IMR-90 (cell line): ENCODE measurements around the gene YES1. TPM values are rescaled to one million over a fixed set of nuclear protein-coding genes. Genes with fewer than 3 reads are reported as not detected.

Source experiments
- ATAC-seq: fragments of 200-7000 bp; cut with Tn5 transposase; 2 replicates; pipeline ENCODE4 v1.9.1; 2020; ENCODE audit warnings: low read depth, mild to moderate bottlenecking, moderate library complexity
- BruUV-seq: library from RNA; stranded (reverse); fragments of 400-500 nt; replicated peaks from 2 replicates; lab custom pipeline; 2021; lab: Mats Ljungman, UMichigan
- CTCF ChIA-PET: fragments of 300-600 bp; formaldehyde crosslinking; extraction: SDS; loops from one replicate; lab custom pipeline; 2021; ENCODE audit warnings: antibody characterized with exemption; lab: Yijun Ruan, JAX
- POLR2A ChIA-PET: fragments of 300-600 bp; sonication (Branson Sonifier 250); formaldehyde crosslinking; loops from one replicate; lab custom pipeline; 2022; ENCODE audit warnings: antibody characterized with exemption; ENCODE audit not compliant: unreplicated experiment; lab: Charles Lee
- DNase-seq: peaks from one replicate; pipeline ENCODE4 v3.0.0; 2013
- H2AFZ ChIP-seq: replicated peaks from 2 replicates; pipeline ENCODE3; 2013; ENCODE audit warnings: low read length, mild to moderate bottlenecking; ENCODE audit not compliant: poor library complexity
- H2AK5ac ChIP-seq: 2 replicates; pipeline ENCODE4 v1.6.1; 2013; ENCODE audit warnings: low read depth, low read length, inconsistent platforms
- H2AK9ac ChIP-seq: replicated peaks from 2 replicates; pipeline ENCODE3; 2013; ENCODE audit warnings: mild to moderate bottlenecking, low read depth, low read length, moderate library complexity; ENCODE audit not compliant: poor library complexity
- H2BK120ac ChIP-seq: 2 replicates; pipeline ENCODE4 v1.6.1; 2013; ENCODE audit warnings: low read depth, low read length, inconsistent platforms
- H2BK15ac ChIP-seq: 3 replicates; pipeline ENCODE4 v1.6.1; 2013; ENCODE audit warnings: low read depth, low read length, inconsistent platforms
- H2BK20ac ChIP-seq: 2 replicates; pipeline ENCODE4 v1.6.1; 2013; ENCODE audit warnings: low read depth, mild to moderate bottlenecking, inconsistent platforms, low read length, moderate library complexity
- H2BK5ac ChIP-seq: 2 replicates; pipeline ENCODE4 v1.6.1; 2013; ENCODE audit warnings: mild to moderate bottlenecking, low read depth, low read length, inconsistent platforms; ENCODE audit not compliant: poor library complexity, severe bottlenecking
- H3K14ac ChIP-seq: replicated peaks from 2 replicates; pipeline ENCODE4 v1.6.1; 2013; ENCODE audit warnings: low read depth, low read length, inconsistent platforms
- H3K18ac ChIP-seq: 2 replicates; pipeline ENCODE4 v1.6.1; 2013; ENCODE audit warnings: low read depth, low read length, control low read depth
- H3K23ac ChIP-seq: 2 replicates; pipeline ENCODE4 v1.6.1; 2013; ENCODE audit warnings: low read depth, low read length, inconsistent platforms
- H3K27ac ChIP-seq: 2 replicates; pipeline ENCODE4 v1.5.1; 2013; ENCODE audit warnings: mild to moderate bottlenecking, control low read depth, low read length; ENCODE audit not compliant: insufficient read depth
- H3K27me3 ChIP-seq: 2 replicates; pipeline ENCODE4 v1.6.1; 2013; ENCODE audit warnings: low read length; ENCODE audit not compliant: control insufficient read depth, insufficient read depth
- H3K36me3 ChIP-seq: 2 replicates; pipeline ENCODE4 v1.6.1; 2013; ENCODE audit warnings: low read length, mixed read lengths; ENCODE audit not compliant: control insufficient read depth, insufficient read depth
- H3K4ac ChIP-seq: 2 replicates; pipeline ENCODE4 v1.6.1; 2013; ENCODE audit warnings: low read depth, low read length, inconsistent platforms
- H3K4me1 ChIP-seq: 2 replicates; pipeline ENCODE4 v1.6.1; 2013; ENCODE audit warnings: low read length, mixed read lengths; ENCODE audit not compliant: control insufficient read depth, insufficient read depth
- H3K4me2 ChIP-seq: 2 replicates; pipeline ENCODE4 v1.6.1; 2013; ENCODE audit warnings: low read depth, mild to moderate bottlenecking, control low read depth, low read length, moderate library complexity
- H3K4me3 ChIP-seq: 2 replicates; pipeline ENCODE4 v1.5.1; 2013; ENCODE audit warnings: low read depth, mild to moderate bottlenecking, control low read depth, low read length, moderate library complexity; ENCODE audit not compliant: insufficient read depth
- H3K56ac ChIP-seq: 2 replicates; pipeline ENCODE4 v1.6.1; 2013; ENCODE audit warnings: low read length, inconsistent platforms; ENCODE audit not compliant: insufficient read depth; ENCODE audit errors: extremely low read depth
- H3K79me1 ChIP-seq, 2 experiments: 2 replicates each; pipeline ENCODE4 v1.6.1; 2013; ENCODE audit warnings: low read length in 2 of 2, inconsistent platforms in 1 of 2, low read depth in 1 of 2
- H3K9ac ChIP-seq: 2 replicates; pipeline ENCODE4 v1.6.1; 2013; ENCODE audit warnings: low read depth, low read length, control low read depth
- H3K9me1 ChIP-seq: 2 replicates; pipeline ENCODE4 v1.6.1; 2013; ENCODE audit warnings: low read length, inconsistent platforms; ENCODE audit not compliant: insufficient read depth
- H3K9me3 ChIP-seq: 2 replicates; pipeline ENCODE4 v1.6.1; 2013; ENCODE audit warnings: low read length; ENCODE audit not compliant: control insufficient read depth, insufficient read depth
- H4K20me1 ChIP-seq: 2 replicates; pipeline ENCODE4 v1.6.1; 2013; ENCODE audit warnings: low read length, inconsistent platforms; ENCODE audit not compliant: insufficient read depth
- H4K5ac ChIP-seq: 2 replicates; pipeline ENCODE4 v1.6.1; 2013; ENCODE audit warnings: mild to moderate bottlenecking, low read depth, low read length, control low read depth
- H4K8ac ChIP-seq, 2 experiments: 2 replicates each; pipeline ENCODE4 v1.6.1; 2013; ENCODE audit warnings: low read depth in 2 of 2, low read length in 2 of 2, control low read depth in 1 of 2, inconsistent platforms in 1 of 2
- H4K91ac ChIP-seq: 2 replicates; pipeline ENCODE4 v1.6.1; 2013; ENCODE audit warnings: low read depth, low read length, inconsistent platforms; ENCODE audit not compliant: insufficient read depth
- CHD1 ChIP-seq: IDR thresholded peaks from 2 replicates; pipeline ENCODE4 v1.6.1; 2012; ENCODE audit warnings: low read depth, low read length, improper control_type of control experiment
- FOS ChIP-seq: fragments of 150-350 bp; IDR thresholded peaks from 2 replicates; pipeline ENCODE4 v1.6.1; 2016; ENCODE audit warnings: low read depth, low read length
- RCOR1 ChIP-seq: IDR thresholded peaks from 2 replicates; pipeline ENCODE4 v1.6.1; 2012; ENCODE audit warnings: mild to moderate bottlenecking, low read length, improper control_type of control experiment; ENCODE audit not compliant: insufficient replicate concordance
- WGBS, 2 experiments: methylation state at CpG; one replicate each; pipeline versions ENCODE4 v1.1.5 to v1.1.7; 2013; ENCODE audit warnings: missing lambda C conversion rate in 2 of 2; ENCODE audit not compliant: insufficient read length in 1 of 2; ENCODE audit errors: extremely low coverage in 2 of 2; 5-methylcytosine and 5-hydroxymethylcytosine counted together
- dilution Hi-C: fragments of 300-500 bp; cut with HindIII; formaldehyde crosslinking; loops from one replicate; pipeline ENCODE4 v1.14.3; 2018; ENCODE audit warnings: low sequenced_read_pairs; ENCODE audit not compliant: unreplicated experiment
- in situ Hi-C: fragments of 300-500 bp; cut with MboI; formaldehyde crosslinking; loops from 3 replicates; pipeline ENCODE4 v1.14.3; 2019; ENCODE audit warnings: low sequenced_read_pairs, inconsistent platforms, mixed read lengths
- intact Hi-C: fragments of 100-400 bp; cut with micrococcal nuclease; formaldehyde crosslinking; loops from 2 replicates; pipeline ENCODE4 v1.10.0; 2022
- polyA plus RNA-seq, 3 experiments: library from polyadenylated mRNA; depleted of rRNA; stranded (reverse); fragments of >200 nt; gene quantifications; 2 replicates each; pipeline ENCODE4 v1.2.3, GENCODE V29; 2012; ENCODE audit warnings: low replicate concordance in 1 of 3
- total RNA-seq: library from RNA; depleted of rRNA; stranded (reverse); fragments of >200 nt; gene quantifications from 2 replicates; pipeline ENCODE4 v1.2.3, GENCODE V29; 2012
- TF ChIP-seq, protein P1 (sequence below): conservative IDR thresholded peaks from 2 replicates; pipeline ENCODE4 v1.5.1; 2012; ENCODE audit warnings: mild to moderate bottlenecking, low read depth, low read length, improper control_type of control experiment
- TF ChIP-seq, protein P2 (sequence below): fragments of 150-350 bp; IDR thresholded peaks from 2 replicates; pipeline ENCODE4 v1.6.1; 2017; ENCODE audit warnings: mild to moderate bottlenecking, antibody characterized with exemption, low read length, low read depth
- TF ChIP-seq, protein P3 (sequence below): fragments of 150-350 bp; IDR thresholded peaks from 2 replicates; pipeline ENCODE4 v1.6.1; 2016; ENCODE audit warnings: low read depth, mild to moderate bottlenecking, low read length, moderate library complexity, borderline replicate concordance

The YES1 gene
- total and polyA plus RNA-seq, 2 of the 4 experiments (the other 2 are of a cell fraction): 16.7 to 62.0 TPM

DNA sequence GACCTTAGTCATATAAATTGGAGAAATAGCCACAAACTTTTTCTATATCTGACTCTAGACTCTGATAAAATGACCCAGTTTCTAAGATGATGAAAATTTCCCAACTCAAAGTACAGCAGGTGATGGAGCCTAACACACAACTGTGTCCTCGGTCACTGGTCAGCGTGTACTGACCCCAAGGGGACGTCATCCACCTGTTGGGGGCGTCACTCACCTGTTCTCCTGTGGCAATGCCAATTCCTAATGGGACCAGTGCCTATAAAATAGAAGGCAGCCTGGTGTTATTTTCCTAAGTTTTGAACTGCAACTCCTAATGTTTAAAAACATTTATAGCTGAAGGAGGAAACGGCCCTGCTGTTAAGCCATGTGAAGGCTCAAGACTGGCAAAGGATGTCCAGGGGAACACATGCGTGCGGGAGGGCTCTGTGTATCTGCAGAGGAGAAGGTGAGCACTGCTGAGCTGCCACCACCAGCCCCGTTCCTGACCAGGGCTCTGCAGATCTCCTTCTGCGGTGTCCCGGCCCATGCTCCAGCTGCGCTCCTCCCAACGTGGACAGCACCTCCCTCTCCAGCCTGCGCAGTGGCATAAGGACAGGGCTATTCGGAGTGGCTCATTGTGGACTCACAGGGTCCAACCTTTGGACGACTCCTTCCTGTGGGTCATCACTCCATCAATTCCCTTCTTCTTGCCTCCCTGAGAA is 133.4 kb downstream of the YES1 start:
- Histone ChIP-seq H2AK5ac (no peak overlapping the region), H2BK20ac (no peak overlapping the region), H3K27ac (no peak overlapping the region), H3K27me3 (no peaks in the 10 kb centered on the region), H3K4me2 (no peak overlapping the region), H4K5ac (no peak overlapping the region), H2BK120ac (no peak overlapping the region), H3K36me3 (peaks cover 26% of the 10 kb centered on the region), H3K9ac (no peak overlapping the region), H3K79me1 (no peaks in the 10 kb centered on the region), H4K8ac (no peak overlapping the region), H2AFZ (no peak overlapping the region), H3K9me1 (peaks cover 3% of the 10 kb centered on the region; the same call in 1 of the 2 replicates), H3K18ac (no peak overlapping the region), H2BK5ac (no peak overlapping the region), H3K56ac (no peak overlapping the region), H2BK15ac (no peak overlapping the region), H3K23ac (no peak overlapping the region), H3K4me1 (no peaks in the 10 kb centered on the region), H3K14ac (no peak overlapping the region), H2AK9ac (no peak overlapping the region), H4K91ac (no peak overlapping the region), H3K4ac (no peak overlapping the region), H3K9me3 (no peaks in the 10 kb centered on the region), H3K4me3 (no peak overlapping the region), H4K20me1 (no peaks in the 10 kb centered on the region)
- DNase-seq: no peak
- BruUV-seq: no TSS peak
- dilution Hi-C loops: no loop called here
- in situ Hi-C loops: no loop called here
- TF ChIP-seq, protein P1, sequence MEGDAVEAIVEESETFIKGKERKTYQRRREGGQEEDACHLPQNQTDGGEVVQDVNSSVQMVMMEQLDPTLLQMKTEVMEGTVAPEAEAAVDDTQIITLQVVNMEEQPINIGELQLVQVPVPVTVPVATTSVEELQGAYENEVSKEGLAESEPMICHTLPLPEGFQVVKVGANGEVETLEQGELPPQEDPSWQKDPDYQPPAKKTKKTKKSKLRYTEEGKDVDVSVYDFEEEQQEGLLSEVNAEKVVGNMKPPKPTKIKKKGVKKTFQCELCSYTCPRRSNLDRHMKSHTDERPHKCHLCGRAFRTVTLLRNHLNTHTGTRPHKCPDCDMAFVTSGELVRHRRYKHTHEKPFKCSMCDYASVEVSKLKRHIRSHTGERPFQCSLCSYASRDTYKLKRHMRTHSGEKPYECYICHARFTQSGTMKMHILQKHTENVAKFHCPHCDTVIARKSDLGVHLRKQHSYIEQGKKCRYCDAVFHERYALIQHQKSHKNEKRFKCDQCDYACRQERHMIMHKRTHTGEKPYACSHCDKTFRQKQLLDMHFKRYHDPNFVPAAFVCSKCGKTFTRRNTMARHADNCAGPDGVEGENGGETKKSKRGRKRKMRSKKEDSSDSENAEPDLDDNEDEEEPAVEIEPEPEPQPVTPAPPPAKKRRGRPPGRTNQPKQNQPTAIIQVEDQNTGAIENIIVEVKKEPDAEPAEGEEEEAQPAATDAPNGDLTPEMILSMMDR: no peak
- TF ChIP-seq CHD1 (no peak), RCOR1 (no peak), FOS (no peak)
- TF ChIP-seq, protein P2, sequence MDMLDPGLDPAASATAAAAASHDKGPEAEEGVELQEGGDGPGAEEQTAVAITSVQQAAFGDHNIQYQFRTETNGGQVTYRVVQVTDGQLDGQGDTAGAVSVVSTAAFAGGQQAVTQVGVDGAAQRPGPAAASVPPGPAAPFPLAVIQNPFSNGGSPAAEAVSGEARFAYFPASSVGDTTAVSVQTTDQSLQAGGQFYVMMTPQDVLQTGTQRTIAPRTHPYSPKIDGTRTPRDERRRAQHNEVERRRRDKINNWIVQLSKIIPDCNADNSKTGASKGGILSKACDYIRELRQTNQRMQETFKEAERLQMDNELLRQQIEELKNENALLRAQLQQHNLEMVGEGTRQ: no peak
- TF ChIP-seq, protein P3, sequence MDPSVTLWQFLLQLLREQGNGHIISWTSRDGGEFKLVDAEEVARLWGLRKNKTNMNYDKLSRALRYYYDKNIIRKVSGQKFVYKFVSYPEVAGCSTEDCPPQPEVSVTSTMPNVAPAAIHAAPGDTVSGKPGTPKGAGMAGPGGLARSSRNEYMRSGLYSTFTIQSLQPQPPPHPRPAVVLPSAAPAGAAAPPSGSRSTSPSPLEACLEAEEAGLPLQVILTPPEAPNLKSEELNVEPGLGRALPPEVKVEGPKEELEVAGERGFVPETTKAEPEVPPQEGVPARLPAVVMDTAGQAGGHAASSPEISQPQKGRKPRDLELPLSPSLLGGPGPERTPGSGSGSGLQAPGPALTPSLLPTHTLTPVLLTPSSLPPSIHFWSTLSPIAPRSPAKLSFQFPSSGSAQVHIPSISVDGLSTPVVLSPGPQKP: no peak
- ATAC-seq: no peak
- intact Hi-C loops: no loop called here
- 96% methylated on average over 5 of the region's 15 CpGs; no CpG with 5 or more reads in 1 of the 2 experiments for WGBS, 2 experiments
- CTCF ChIA-PET: interaction anchor here (1.1 kb wide), 1 partner anchor 32 kb away, joined by 3 read pairs; no protein-coding TSS in a partner anchor
- POLR2A ChIA-PET: no interaction called here
